HG02870 (cell line): ENCODE results near the gene TSHZ2.

Experiments
- ATAC-seq: cut with Tn5 transposase; IDR thresholded peaks from one replicate; pipeline ENCODE4 v1.9.1; 2021; ENCODE audit warnings: mild to moderate bottlenecking, moderate library complexity; ENCODE audit not compliant: unreplicated experiment

Gene TSHZ2

DNA sequence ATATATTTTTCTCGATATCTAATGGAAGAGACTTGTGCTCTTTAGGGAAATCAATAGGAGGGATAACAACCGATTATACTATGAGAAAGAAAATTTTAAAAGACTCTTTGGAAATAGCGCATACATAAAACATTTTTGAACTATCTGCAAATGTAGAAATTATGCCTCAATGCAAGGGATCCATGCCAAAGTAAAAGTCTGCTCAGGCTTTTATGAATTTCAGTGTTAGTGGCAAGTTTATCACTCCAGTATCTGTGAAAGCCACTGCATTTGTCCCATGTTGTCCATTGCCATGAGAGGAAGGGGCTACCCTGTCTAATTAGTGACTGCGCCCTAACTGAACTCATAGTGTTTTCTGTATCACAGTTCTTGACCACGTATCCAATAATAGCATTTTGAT lies 81.4 kb downstream of the TSHZ2 start:
- ATAC-seq: no peak

GRCh38 chr20:53055367-53056067 lies 83.4 kb downstream of the TSHZ2 start:
- no peak for ATAC-seq

DNA sequence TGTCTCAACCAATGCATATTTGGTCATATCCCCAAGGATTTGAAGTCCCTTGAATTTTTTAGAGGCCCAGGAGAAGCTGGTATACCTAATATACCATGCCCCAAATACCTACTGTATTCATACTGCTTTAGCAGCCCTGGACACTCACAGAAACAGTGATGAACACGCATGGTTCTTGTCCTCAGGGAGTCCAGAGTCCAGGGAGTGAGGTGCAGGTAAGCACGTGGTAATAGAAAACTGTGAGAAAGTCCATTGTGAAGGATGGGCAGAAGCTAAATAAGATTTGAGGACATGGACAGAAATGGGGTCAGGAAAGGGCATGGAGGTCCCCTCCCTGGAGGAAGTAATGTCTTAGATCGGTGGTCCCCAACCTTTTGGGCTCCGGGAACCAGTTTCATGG lies 85.4 kb downstream of the TSHZ2 start:
- ATAC-seq: no peak

- ATAC-seq: no peak
Observed at GRCh38 chr20:53059848-53060247, 87.7 kb downstream of the TSHZ2 start.

DNA sequence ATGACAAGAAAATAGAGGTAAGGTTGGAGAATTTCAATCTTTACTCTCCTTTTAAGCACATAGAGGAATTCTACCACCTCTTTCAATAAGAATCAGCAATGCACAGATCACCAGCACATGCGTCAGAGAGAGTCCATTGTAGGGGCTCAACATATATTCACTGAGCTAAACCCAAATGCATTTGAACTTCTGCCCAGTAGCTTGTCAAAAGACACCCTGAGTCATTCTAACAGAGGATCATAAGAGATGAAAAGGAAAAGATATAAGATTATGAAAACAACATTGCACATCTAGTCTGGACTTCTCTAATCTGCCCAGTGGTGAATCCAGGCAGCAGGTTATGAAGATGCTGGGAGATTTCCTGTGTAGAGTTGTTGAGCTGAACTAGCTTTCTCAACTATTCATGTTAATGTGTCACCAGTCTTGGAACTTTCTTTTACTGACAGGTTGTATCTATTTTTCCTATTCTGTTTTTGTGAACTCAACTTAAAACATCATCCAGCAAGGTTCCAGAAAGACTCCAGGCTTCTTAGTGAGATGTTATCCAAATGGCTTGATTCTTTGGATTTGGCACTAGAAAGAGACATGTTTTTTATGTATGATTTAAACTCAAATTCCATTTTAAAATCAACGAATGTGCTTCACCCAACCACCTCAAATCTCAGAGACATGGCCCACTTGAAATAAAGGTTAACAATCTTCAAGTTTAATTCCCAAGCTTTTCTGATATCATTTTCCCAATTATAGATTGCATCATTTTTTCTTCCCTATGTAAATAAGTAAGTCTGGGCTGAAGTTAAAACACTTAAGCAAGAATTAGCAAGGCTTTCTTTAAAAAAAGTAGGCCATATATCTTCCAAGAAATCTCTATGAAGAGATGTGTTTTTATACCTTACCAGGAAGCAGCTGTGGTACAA lies 89.3 kb downstream of the TSHZ2 start:
- no peak for ATAC-seq

- ATAC-seq: no peak
Observed at GRCh38 chr20:53064935-53065334, 92.8 kb downstream of the TSHZ2 start.

DNA sequence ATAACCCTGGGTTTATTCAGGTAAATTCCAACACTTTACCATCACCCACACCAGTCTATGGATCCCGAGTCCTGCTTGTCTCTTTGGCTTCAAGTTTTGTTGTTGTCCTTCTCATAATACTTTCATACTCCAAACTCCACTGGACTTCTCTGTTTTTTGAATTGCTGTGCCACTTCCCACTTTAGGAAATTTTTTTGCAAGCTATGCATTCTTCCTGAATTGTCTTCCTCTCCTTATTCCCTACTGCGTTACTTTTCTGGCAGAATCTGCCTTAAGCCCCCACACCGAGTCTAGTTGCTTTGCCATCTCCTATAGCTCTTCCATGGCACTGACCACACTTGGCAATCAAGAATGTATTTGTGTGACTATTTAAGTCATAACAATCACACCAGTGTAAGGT lies 96.1 kb downstream of the TSHZ2 start:
- ATAC-seq: no peak

- ATAC-seq: no peak
Observed at GRCh38 chr20:53069132-53069531, 97.0 kb downstream of the TSHZ2 start.

DNA sequence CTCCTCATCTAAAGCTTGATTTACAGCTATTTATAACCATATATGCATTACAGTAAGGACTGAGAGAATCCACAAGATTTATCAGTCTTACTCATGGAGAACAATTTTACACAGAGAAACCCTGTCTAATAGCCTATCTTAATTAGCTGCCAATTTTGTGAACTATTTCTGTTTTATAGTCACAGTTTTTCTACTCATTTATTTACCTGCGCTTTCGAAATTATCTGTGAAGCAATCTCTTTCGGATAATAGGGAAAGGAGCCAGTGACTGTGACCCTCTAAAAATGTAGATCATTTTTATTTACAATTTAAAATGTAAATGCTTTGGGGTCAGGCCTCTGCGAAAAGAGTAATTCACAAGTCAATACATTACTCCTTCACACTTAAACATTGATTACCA lies 98.1 kb downstream of the TSHZ2 start:
- no peak for ATAC-seq

- peak; percentile 57 for ATAC-seq
Observed at GRCh38 chr20:53070706-53071392, 98.7 kb downstream of the TSHZ2 start.

DNA sequence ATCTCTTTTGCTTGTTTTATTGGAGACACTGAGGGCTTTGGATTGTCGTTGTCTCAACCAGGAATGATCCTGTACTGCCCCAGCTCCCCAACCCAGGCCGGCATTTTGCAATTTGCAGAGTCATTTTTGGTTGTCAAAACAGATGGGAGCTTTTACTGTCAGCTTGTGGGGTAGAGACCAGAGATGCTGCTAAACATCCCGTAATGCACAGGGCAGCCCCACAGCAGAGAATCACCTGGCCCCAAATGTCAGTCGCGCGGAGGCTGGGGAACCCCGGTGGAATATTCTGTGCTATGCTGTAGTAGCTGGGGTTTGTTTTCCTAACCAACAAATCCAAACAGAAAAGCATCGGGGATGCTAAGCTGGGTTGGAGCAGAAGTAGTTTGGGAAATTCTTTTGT lies 99.7 kb downstream of the TSHZ2 start:
- ATAC-seq: no peak

DNA sequence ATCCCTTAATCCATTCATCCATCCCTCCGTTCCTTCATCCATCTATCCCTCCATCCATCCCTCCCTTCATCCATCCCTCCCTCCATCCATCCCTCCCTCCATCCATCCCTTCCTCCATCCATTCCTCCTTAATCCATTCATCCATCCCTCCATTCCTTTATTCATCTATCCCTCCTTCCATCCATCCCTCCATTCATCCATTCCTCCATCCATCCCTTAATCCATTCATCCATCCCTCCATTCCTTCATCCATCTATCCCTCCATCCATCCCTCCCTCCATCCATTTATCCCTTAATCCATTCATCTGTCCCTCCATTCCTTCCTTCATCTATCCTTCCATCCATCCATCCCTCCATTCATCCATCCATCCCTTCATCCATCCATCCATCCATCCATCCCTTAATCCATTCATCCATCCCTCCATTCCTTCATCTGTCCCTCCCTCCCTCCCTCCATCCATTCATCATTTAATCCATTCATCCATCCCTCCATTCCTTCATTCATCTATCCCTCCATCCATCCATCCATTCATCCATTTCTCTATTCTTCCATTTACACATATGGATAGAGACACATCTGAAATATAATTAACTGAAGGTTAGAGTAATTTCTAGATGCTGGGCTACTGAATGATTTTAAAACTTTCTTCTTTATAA lies 100.9 kb downstream of the TSHZ2 start:
- ATAC-seq: no peak

DNA sequence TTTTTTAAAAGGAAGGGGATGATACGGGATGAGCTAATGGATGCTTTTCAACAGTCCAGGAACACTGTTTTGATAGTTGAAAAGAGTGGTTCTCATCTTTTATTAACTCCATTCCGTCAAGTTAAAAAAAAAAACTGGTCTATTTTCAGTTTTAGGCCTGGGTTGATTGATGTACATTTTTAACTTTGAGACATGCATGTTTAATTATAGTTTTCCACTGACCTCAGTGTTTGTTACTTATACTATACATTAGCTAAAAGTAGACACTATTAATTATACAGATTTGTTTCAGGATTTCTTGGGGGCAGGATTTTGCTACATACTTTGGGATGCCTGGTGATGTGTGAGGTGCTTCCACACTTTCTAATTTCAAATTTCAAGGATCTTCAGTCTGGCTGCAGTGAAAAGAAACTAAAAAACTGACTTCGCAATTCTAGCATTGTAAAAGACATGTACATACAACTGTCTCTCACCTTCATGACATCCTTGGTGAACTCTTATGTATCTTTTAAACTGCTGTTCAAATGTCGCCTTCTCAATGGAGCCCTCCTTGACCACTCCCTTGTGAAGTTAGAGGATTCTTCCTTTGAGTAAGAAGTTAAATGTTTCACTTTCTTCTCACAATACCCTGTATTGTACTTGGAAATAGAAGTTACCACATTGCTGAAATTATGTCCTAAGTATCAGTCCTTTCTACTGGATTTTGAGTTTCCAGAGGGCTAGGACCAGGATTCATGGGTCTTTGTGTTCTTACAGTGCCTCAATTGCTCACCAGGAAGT lies 101.7 kb downstream of the TSHZ2 start:
- no peak for ATAC-seq

- no peak for ATAC-seq
Observed at GRCh38 chr20:53074811-53075314, 102.7 kb downstream of the TSHZ2 start.

GRCh38 chr20:53076668-53077067 lies 104.5 kb downstream of the TSHZ2 start:
- ATAC-seq: no peak

DNA sequence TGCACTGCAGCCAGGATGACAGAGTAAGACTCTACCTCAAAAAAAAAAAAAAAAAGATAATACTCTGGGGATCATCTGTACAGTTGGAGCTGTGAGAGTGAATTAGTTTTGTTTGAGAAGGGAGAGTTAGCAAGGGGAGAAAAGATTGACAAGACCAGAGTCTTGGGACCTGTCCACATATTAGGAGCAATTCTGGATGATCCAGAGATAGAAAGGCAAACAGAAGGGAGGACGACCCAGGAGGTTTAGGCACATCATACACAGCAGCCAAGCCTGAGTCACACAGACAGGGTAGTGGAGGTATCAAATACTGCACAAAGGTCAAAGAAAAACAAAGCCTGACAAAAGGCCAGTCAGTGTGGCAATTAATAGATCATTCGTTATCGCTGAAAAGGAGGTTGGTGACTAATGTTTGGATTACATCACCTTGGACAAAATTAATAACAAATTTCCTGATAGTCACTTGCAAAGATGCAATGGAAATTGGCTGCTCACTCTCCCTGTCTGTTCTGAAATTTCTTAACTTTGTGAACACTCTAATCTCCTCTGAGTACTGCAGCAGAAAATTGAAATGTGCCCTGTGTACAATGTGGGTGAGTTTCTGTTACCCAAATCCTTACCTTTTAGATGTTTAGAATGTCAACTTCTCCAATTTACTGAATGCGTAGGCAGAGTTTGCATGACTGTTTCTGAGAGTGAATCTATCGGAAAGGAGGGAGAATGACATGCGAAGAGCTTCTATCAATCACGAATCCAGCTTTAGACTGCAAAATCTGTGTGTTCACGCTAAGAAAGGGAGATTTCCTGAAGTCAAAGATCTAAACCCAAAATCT lies 105.4 kb downstream of the TSHZ2 start:
- ATAC-seq: no peak

- no peak for ATAC-seq
Observed at GRCh38 chr20:53078761-53079160, 106.6 kb downstream of the TSHZ2 start.

- ATAC-seq: no peak
Observed at GRCh38 chr20:53079261-53079691, 107.1 kb downstream of the TSHZ2 start.
